A549 (cell line): ENCODE results near the gene DNAJC16. TPM values are rescaled to one million over a fixed set of nuclear protein-coding genes. Genes with fewer than 3 reads are reported as not detected.
"Not testable (repeated sequence)": the region's sequence is repeated elsewhere in the genome, so short reads cannot be mapped to it uniquely, and the experiment has no call there.

Experiments
- ATAC-seq, 2 experiments: fragments of 200-7000 bp in 1 of 2; fragments of >200 bp in 1 of 2; cut with Nextera tagmentation in 1 of 2; cut with Tn5 transposase in 1 of 2; 3 replicates each; pipeline versions ENCODE4 v1.8.0 to v1.9.1; 2018 to 2020; ENCODE audit warnings: mild to moderate bottlenecking in 1 of 2, moderate library complexity in 1 of 2
- CTCF ChIA-PET: fragments of 300-600 bp; sonication (Branson Sonifier 250); formaldehyde crosslinking; extraction: SDS; loops from one replicate; lab custom pipeline; 2021; ENCODE audit warnings: antibody characterized with exemption, inconsistent platforms; lab: Yijun Ruan, JAX
- POLR2A ChIA-PET: fragments of 350-600 bp; formaldehyde crosslinking; extraction: SDS; loops from one replicate; lab custom pipeline; 2021; ENCODE audit warnings: antibody characterized with exemption, inconsistent platforms; lab: Yijun Ruan, JAX
- DNase-seq, 2 experiments: peaks; one replicate each; pipeline versions ENCODE4 v3.0.0 to v3.0.0-alpha.2; 2011 to 2016; ENCODE audit warnings: low read depth in 1 of 2, low spot score in 1 of 2
- FAIRE-seq: peaks from 2 replicates; lab custom pipeline; 2011; peaks lifted over from hg19 to GRCh38; lab: Jason Lieb, UNC
- H3K27ac ChIP-seq, 2 experiments: fragments of >200 bp; sonication (Bioruptor Twin); formaldehyde crosslinking; 3 replicates each; pipeline ENCODE4 v1.5.1; 2016 to 2017
- H3K4me1 ChIP-seq: fragments of >200 bp; sonication (Bioruptor Twin); formaldehyde crosslinking; 3 replicates; pipeline ENCODE4 v1.6.1; 2016
- H3K4me2 ChIP-seq: fragments of >200 bp; sonication (Bioruptor Twin); formaldehyde crosslinking; 3 replicates; pipeline ENCODE4 v1.6.1; 2016
- H3K4me3 ChIP-seq: fragments of >200 bp; sonication (Bioruptor Twin); formaldehyde crosslinking; 3 replicates; pipeline ENCODE4 v1.5.1; 2016
- H3K9me3 ChIP-seq: fragments of >200 bp; sonication (Bioruptor Twin); formaldehyde crosslinking; 3 replicates; pipeline ENCODE4 v1.6.1; 2016
- CBX8 ChIP-seq: fragments of 200-600 bp; sonication (generic); IDR thresholded peaks from 2 replicates; pipeline ENCODE4 v1.6.1; 2016
- CEBPB ChIP-seq, 2 experiments: fragments of >200 bp in 1 of 2; sonication (Bioruptor Twin) in 1 of 2; formaldehyde crosslinking in 1 of 2; IDR thresholded peaks; 2 replicates each; pipeline ENCODE4 v1.6.1; 2012 to 2016
- EHF ChIP-seq: fragments of 250-450 bp; sonication (Bioruptor Pico); IDR thresholded peaks from 2 replicates; pipeline ENCODE4 v1.5.0; 2020; ENCODE audit warnings: mild to moderate bottlenecking
- FOSL2 ChIP-seq, 2 experiments: fragments of 450-650 bp in 1 of 2; fragments of >200 bp in 1 of 2; sonication (Bioruptor Twin) in 1 of 2; formaldehyde crosslinking; IDR thresholded peaks; 2 replicates each; pipeline versions ENCODE4 v1.5.0 to v1.6.1; 2016 to 2020; ENCODE audit warnings: mild to moderate bottlenecking in 1 of 2, moderate library complexity in 1 of 2
- HES2 ChIP-seq: fragments of >200 bp; sonication (Bioruptor Twin); formaldehyde crosslinking; IDR thresholded peaks from 2 replicates; pipeline ENCODE4 v1.6.1; 2016
- HOXA7 ChIP-seq: fragments of 250-450 bp; sonication (Bioruptor Pico); IDR thresholded peaks from 2 replicates; pipeline ENCODE4 v1.5.0; 2020; ENCODE audit warnings: mild to moderate bottlenecking, moderate library complexity
- JUNB ChIP-seq: fragments of >200 bp; sonication (Bioruptor Twin); formaldehyde crosslinking; IDR thresholded peaks from 2 replicates; pipeline ENCODE4 v1.6.1; 2016
- KDM1A ChIP-seq: fragments of 200-600 bp; sonication (generic); IDR thresholded peaks from 2 replicates; pipeline ENCODE4 v1.6.1; 2016; ENCODE audit warnings: low read depth, mild to moderate bottlenecking
- PBX3 ChIP-seq: IDR thresholded peaks from 2 replicates; pipeline ENCODE4 v1.6.1; 2012
- PHF8 ChIP-seq: fragments of 200-600 bp; sonication (generic); IDR thresholded peaks from 2 replicates; pipeline ENCODE4 v1.6.1; 2016; ENCODE audit warnings: low read depth, mild to moderate bottlenecking, antibody characterized with exemption, moderate library complexity, borderline replicate concordance
- RAD21 ChIP-seq, 2 experiments: fragments of >200 bp in 1 of 2; sonication (Bioruptor Twin) in 1 of 2; formaldehyde crosslinking in 1 of 2; IDR thresholded peaks in 1 of 2; conservative IDR thresholded peaks in 1 of 2; 2 replicates in 1 of 2; 3 replicates in 1 of 2; pipeline ENCODE4 v1.6.1; 2012 to 2018; ENCODE audit warnings: inconsistent platforms in 1 of 2
- TP53 ChIP-seq: fragments of 250-450 bp; sonication (Bioruptor Pico); IDR thresholded peaks from 2 replicates; pipeline ENCODE4 v1.5.0; 2021; ENCODE audit warnings: mild to moderate bottlenecking, moderate library complexity
- USF2 ChIP-seq: fragments of 450-650 bp; IDR thresholded peaks from 2 replicates; pipeline ENCODE4 v1.6.1; 2014; ENCODE audit warnings: antibody characterized with exemption
- ZC3H11A ChIP-seq: fragments of 450-650 bp; IDR thresholded peaks from 2 replicates; pipeline ENCODE4 v1.6.1; 2014; ENCODE audit warnings: antibody characterized with exemption, mild to moderate bottlenecking
- WGBS: methylation state at CpG from one replicate; pipeline ENCODE4 v1.1.6; 2017; ENCODE audit errors: missing lambda C conversion rate; 5-methylcytosine and 5-hydroxymethylcytosine counted together
- polyA plus RNA-seq, 4 experiments: library from polyadenylated mRNA; depleted of rRNA in 3 of 4; stranded (reverse); fragments of >200 nt; fragmentation: RNase III in 1 of 4; extraction: RNeasy Plus Mini Kit Qiagen cat#74134 plus additional on column Dnase treatment in 1 of 4; gene quantifications; 2 replicates in 3 of 4; 3 replicates in 1 of 4; pipeline ENCODE4 v1.2.3, GENCODE V29; 2011 to 2017

Gene DNAJC16
- polyA plus RNA-seq, 2 of the 4 experiments (the other 2 are of a cell fraction), result 4.6 to 12.5 TPM

- ATAC-seq (no peak), FAIRE-seq (no peak)
- POLR2A ChIA-PET, result no interaction called here
Measured at GRCh38 chr1:15477646-15478212, 48.9 kb upstream of the DNAJC16 start.

GRCh38 chr1:15479654-15480347, 46.8 kb upstream of the DNAJC16 start:
- CTCF ChIA-PET, result no interaction called here
- no peak overlapping the region for H3K27ac ChIP-seq
- H3K4me1 ChIP-seq, result no peaks in the 10 kb centered on the region
- WGBS, result 79% methylated on average over 10 of the region's 11 CpGs
- no peak overlapping the region for H3K4me2 ChIP-seq
- no peak overlapping the region for H3K4me3 ChIP-seq
- ATAC-seq (no peak), DNase-seq (no peak), FAIRE-seq (no peak)
- no peaks in the 10 kb centered on the region for H3K9me3 ChIP-seq
- POLR2A ChIA-PET, result no interaction called here
- TF ChIP-seq USF2, result no peak
- no peak for TF ChIP-seq HOXA7 (CRISPR knock-in tag)
- no peak for TF ChIP-seq KDM1A
- 0 out of 4 replicates have a peak, but pooled peaks of 1 of the 2 experiments have one; percentile 21 for TF ChIP-seq CEBPB (IDR thresholded peaks at IDR 0.05)

More at GRCh38 chr1:15477646-15478212, 48.9 kb upstream of the DNAJC16 start:
- H3K4me3 ChIP-seq, result no peak overlapping the region
- CTCF ChIA-PET, result no interaction called here
- H3K4me2 ChIP-seq, result no peak overlapping the region
- 88% methylated on average over 5 of the region's 5 CpGs for WGBS
- no peaks in the 10 kb centered on the region for H3K9me3 ChIP-seq
- no peak for TF ChIP-seq TP53 (CRISPR knock-in tag)
- TF ChIP-seq ZC3H11A, result no peak
- no peak for TF ChIP-seq HES2
- no peak for TF ChIP-seq PHF8
- TF ChIP-seq CBX8, result no peak
- TF ChIP-seq JUNB, result no peak
- no peak for TF ChIP-seq PBX3
- TF ChIP-seq RAD21 (conservative IDR thresholded peaks at IDR 0.05 in 1 of 2, IDR thresholded peaks at IDR 0.05 in 1 of 2), result no peak
- no peak for TF ChIP-seq EHF (CRISPR knock-in tag)
- TF ChIP-seq FOSL2 (IDR thresholded peaks at IDR 0.05), result no peak
- TF ChIP-seq FOSL2 (CRISPR knock-in tag; IDR thresholded peaks at IDR 0.05), result no peak
- H3K4me1 ChIP-seq, result no peaks in the 10 kb centered on the region
- H3K27ac ChIP-seq, result no peak overlapping the region
- DNase-seq, result no peak

- H3K4me1 ChIP-seq, ATAC-seq, H3K9me3 ChIP-seq, DNase-seq, FAIRE-seq, POLR2A ChIA-PET, H3K4me2 ChIP-seq, H3K27ac ChIP-seq, H3K4me3 ChIP-seq: not testable (repeated sequence)
- WGBS, result 72% methylated on average over 6 of the region's 6 CpGs
- CTCF ChIA-PET, result interaction anchor here (1.5 to 1.6 kb wide), 2 partner anchors 11 to 145 kb away, joined by 4 to 5 read pairs; no protein-coding TSS in a partner anchor
Measured at GRCh38 chr1:15482455-15482854, 44.2 kb upstream of the DNAJC16 start.

- H3K27ac ChIP-seq, DNase-seq, H3K4me2 ChIP-seq, POLR2A ChIA-PET, FAIRE-seq, CTCF ChIA-PET, H3K4me3 ChIP-seq, H3K4me1 ChIP-seq, H3K9me3 ChIP-seq: not testable (repeated sequence)
- WGBS, result 97% methylated on average over 11 of the region's 16 CpGs
- peak in 1 of 2 experiments; percentile 47; a peak in 2 of 6 replicates for ATAC-seq
Measured at GRCh38 chr1:15482983-15483543, 43.6 kb upstream of the DNAJC16 start.
